HAP-1 (cell line): ENCODE measurements around the gene MRPL19.
A peak's percentile ranks its signal among the peaks of the same experiment; 100 is the strongest.
"Not testable (repeated sequence)": the region's sequence is repeated elsewhere in the genome, so short reads cannot be mapped to it uniquely, and the experiment has no call there.

ENCODE experiments used
- DNase-seq, 2 experiments: peaks; one replicate each; pipeline ENCODE4 v3.0.0-alpha.2; 2016 to 2020; ENCODE audit warnings: low spot score in 2 of 2
- H3K27me3 ChIP-seq: fragments of 250-450 bp; sonication (Bioruptor Pico); 2 replicates; pipeline ENCODE4 v1.5.1; 2020; ENCODE audit warnings: low read depth, mild to moderate bottlenecking, moderate library complexity
- H3K36me3 ChIP-seq: fragments of 250-450 bp; sonication (Bioruptor Pico); replicated peaks from 2 replicates; pipeline ENCODE4 v1.5.1; 2020; ENCODE audit warnings: mild to moderate bottlenecking
- H3K4me1 ChIP-seq: fragments of 250-450 bp; sonication (Bioruptor Pico); 2 replicates; pipeline ENCODE4 v1.5.1; 2020; ENCODE audit warnings: mild to moderate bottlenecking
- H3K4me3 ChIP-seq: fragments of 250-450 bp; sonication (Bioruptor Pico); 2 replicates; pipeline ENCODE4 v1.5.1; 2020; ENCODE audit warnings: mild to moderate bottlenecking, moderate library complexity
- H3K9me3 ChIP-seq: fragments of 250-450 bp; sonication (Bioruptor Pico); 2 replicates; pipeline ENCODE4 v1.5.1; 2020; ENCODE audit warnings: mild to moderate bottlenecking, moderate library complexity
- in situ Hi-C: fragments of 300-500 bp; cut with MboI; formaldehyde crosslinking; loops from 3 replicates; pipeline ENCODE4 v1.14.3; 2020; ENCODE audit warnings: low sequenced_read_pairs, inconsistent platforms, mixed read lengths

The MRPL19 gene

DNA sequence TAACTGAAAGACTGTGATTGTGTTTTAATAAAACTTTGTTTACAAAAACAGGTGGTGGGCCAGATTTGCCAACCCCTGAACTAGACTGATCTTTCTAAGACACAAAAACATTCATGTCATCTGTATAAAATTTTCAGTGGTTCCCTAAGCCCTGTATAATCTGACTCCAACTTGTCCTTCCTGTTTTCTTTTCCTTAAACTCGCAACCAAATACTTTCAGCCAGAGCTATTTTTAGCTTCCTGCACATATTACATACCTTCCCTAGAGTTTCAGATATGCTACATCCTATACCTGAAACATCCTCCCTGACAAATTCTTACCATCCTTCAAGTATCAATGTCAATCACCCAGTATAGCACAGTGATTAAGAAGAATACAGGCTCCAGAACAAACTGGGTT lies 59.3 kb downstream of the MRPL19 start:
- in situ Hi-C loops, result no loop called here
- H3K36me3 ChIP-seq, result peaks cover 50% of the 10 kb centered on the region
- H3K4me1 ChIP-seq, result peaks cover 9% of the 10 kb centered on the region
- H3K27me3 ChIP-seq, result no peaks in the 10 kb centered on the region
- no peaks in the 10 kb centered on the region for H3K9me3 ChIP-seq
- no peak for DNase-seq
- H3K4me3 ChIP-seq, result no peak overlapping the region

DNA sequence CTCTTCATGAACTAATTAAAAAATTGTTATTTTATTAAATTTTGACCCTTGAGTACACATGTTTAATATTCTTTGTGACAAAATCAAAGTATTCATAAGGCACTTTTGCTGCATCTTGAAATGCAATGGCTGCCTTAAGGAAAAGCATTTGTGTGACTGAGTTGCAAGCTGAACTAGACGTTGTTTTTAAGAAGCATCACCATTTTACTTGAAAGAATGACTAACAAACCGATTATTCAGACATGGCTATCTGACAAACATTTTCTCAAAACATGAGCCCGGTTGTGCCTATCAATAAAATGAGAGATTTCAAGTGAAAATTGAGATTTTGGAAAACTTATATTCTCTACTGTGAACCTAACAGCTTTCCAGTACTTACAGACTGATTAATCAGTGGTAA lies 61.3 kb downstream of the MRPL19 start:
- no peak for DNase-seq
- no peak overlapping the region for H3K4me3 ChIP-seq
- H3K36me3 ChIP-seq, result peaks cover 34% of the 10 kb centered on the region
- no peaks in the 10 kb centered on the region for H3K9me3 ChIP-seq
- peaks cover 15% of the 10 kb centered on the region for H3K4me1 ChIP-seq
- H3K27me3 ChIP-seq, result no peaks in the 10 kb centered on the region
- in situ Hi-C loops, result no loop called here

- Histone ChIP-seq H3K4me3 (peak overlapping the region; percentile 41), H3K36me3 (peaks cover 21% of the 10 kb centered on the region), H3K27me3 (no peaks in the 10 kb centered on the region), H3K4me1 (peaks cover 15% of the 10 kb centered on the region), H3K9me3 (no peaks in the 10 kb centered on the region)
- in situ Hi-C loops, result no loop called here
- DNase-seq, result no peak
Measured at GRCh38 chr2:75709297-75709696, 62.7 kb downstream of the MRPL19 start.

DNA sequence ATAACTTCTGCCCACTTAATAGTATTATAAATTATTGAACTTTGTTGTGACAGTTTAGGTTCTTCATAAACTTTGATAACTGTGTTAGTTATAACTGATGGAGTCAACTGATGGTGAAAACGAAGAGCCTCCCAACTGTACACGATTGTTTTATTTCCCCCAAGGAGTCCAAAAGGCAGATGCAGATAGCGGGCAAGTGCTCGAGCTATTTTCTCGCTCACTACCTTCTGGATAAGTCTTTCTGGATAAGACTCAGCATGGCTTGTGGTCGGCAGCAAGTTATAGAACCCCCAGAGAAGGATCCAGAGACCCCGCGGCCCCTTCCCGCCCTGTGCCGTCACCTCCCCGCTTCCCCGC lies 63.6 kb downstream of the MRPL19 start:
- H3K27me3 ChIP-seq, result no peaks in the 10 kb centered on the region
- peaks cover 15% of the 10 kb centered on the region for H3K4me1 ChIP-seq
- peak in 1 of 2 experiments; percentile 36 for DNase-seq
- peaks cover 12% of the 10 kb centered on the region for H3K36me3 ChIP-seq
- in situ Hi-C loops, result no loop called here
- no peaks in the 10 kb centered on the region for H3K9me3 ChIP-seq
- H3K4me3 ChIP-seq, result peak overlapping the region; percentile 41

- Histone ChIP-seq H3K27me3 (no peaks in the 10 kb centered on the region), H3K9me3 (no peaks in the 10 kb centered on the region), H3K4me1 (peaks cover 15% of the 10 kb centered on the region), H3K36me3 (peaks cover 10% of the 10 kb centered on the region), H3K4me3 (peak within 1 kb of the TSS; percentile 41)
- in situ Hi-C loops, result no loop called here
- DNase-seq, result peak; percentile 67 to 90
Measured at GRCh38 chr2:75710577-75711253, 64.1 kb downstream of the MRPL19 start, which contains the start of gene GCFC2. TSS of gene GCFC2 (minus strand) at chr2:75710915. CDS start at chr2:75710855, 60 bp downstream.

- Histone ChIP-seq H3K4me3 (peak overlapping the region; percentile 41; the same call in 1 of the 2 replicates), H3K4me1 (peaks cover 15% of the 10 kb centered on the region)
- H3K36me3 ChIP-seq, H3K27me3 ChIP-seq, DNase-seq, H3K9me3 ChIP-seq, in situ Hi-C loops: not testable (repeated sequence)
Measured at GRCh38 chr2:75711590-75711989, 65.0 kb downstream of the MRPL19 start.

GRCh38 chr2:75716406-75716805 lies 69.8 kb downstream of the MRPL19 start:
- Histone ChIP-seq H3K9me3 (no peaks in the 10 kb centered on the region), H3K36me3 (no peaks in the 10 kb centered on the region), H3K27me3 (no peaks in the 10 kb centered on the region), H3K4me1 (peaks cover under 1% of the 10 kb centered on the region; the same call in 1 of the 2 replicates), H3K4me3 (no peak overlapping the region)
- no peak for DNase-seq
- in situ Hi-C loops, result no loop called here

- DNase-seq, result no peak
- no peaks in the 10 kb centered on the region for H3K27me3 ChIP-seq
- H3K4me1 ChIP-seq, result no peaks in the 10 kb centered on the region
- in situ Hi-C loops, result no loop called here
- no peaks in the 10 kb centered on the region for H3K9me3 ChIP-seq
- no peak overlapping the region for H3K4me3 ChIP-seq
- H3K36me3 ChIP-seq, result no peaks in the 10 kb centered on the region
Measured at GRCh38 chr2:75719616-75720015, 73.0 kb downstream of the MRPL19 start.

- in situ Hi-C loops, result no loop called here
- no peak overlapping the region for H3K4me3 ChIP-seq
- H3K4me1 ChIP-seq, result no peaks in the 10 kb centered on the region
- no peaks in the 10 kb centered on the region for H3K36me3 ChIP-seq
- no peaks in the 10 kb centered on the region for H3K27me3 ChIP-seq
- no peaks in the 10 kb centered on the region for H3K9me3 ChIP-seq
- no peak for DNase-seq
Measured at GRCh38 chr2:75720525-75720924, 73.9 kb downstream of the MRPL19 start.

GRCh38 chr2:75722687-75723086 lies 76.1 kb downstream of the MRPL19 start:
- no peaks in the 10 kb centered on the region for H3K9me3 ChIP-seq
- H3K4me1 ChIP-seq, result no peaks in the 10 kb centered on the region
- H3K27me3 ChIP-seq, result no peaks in the 10 kb centered on the region
- DNase-seq, result no peak
- no peak overlapping the region for H3K4me3 ChIP-seq
- no peaks in the 10 kb centered on the region for H3K36me3 ChIP-seq
- in situ Hi-C loops, result no loop called here

GRCh38 chr2:75728614-75729419 lies 82.2 kb downstream of the MRPL19 start:
- H3K27me3 ChIP-seq, result no peaks in the 10 kb centered on the region

GRCh38 chr2:75729861-75730260 lies 83.3 kb downstream of the MRPL19 start:
- H3K36me3 ChIP-seq, result no peaks in the 10 kb centered on the region
- DNase-seq, result peak; percentile 23 to 70
- no peaks in the 10 kb centered on the region for H3K4me1 ChIP-seq
- in situ Hi-C loops, result loop anchor here (25.0 kb wide), 1 partner anchor 857 kb away; no protein-coding TSS in a partner anchor
- no peak overlapping the region for H3K4me3 ChIP-seq
- H3K9me3 ChIP-seq, result no peaks in the 10 kb centered on the region
- H3K27me3 ChIP-seq, result no peaks in the 10 kb centered on the region

More at GRCh38 chr2:75728614-75729419, 82.2 kb downstream of the MRPL19 start:
- no peaks in the 10 kb centered on the region for H3K9me3 ChIP-seq
- H3K4me1 ChIP-seq, result no peaks in the 10 kb centered on the region
- no peak for DNase-seq
- no peaks in the 10 kb centered on the region for H3K36me3 ChIP-seq
- in situ Hi-C loops, result loop anchor here (25.0 kb wide), 1 partner anchor 858 kb away; no protein-coding TSS in a partner anchor
- no peak overlapping the region for H3K4me3 ChIP-seq

DNA sequence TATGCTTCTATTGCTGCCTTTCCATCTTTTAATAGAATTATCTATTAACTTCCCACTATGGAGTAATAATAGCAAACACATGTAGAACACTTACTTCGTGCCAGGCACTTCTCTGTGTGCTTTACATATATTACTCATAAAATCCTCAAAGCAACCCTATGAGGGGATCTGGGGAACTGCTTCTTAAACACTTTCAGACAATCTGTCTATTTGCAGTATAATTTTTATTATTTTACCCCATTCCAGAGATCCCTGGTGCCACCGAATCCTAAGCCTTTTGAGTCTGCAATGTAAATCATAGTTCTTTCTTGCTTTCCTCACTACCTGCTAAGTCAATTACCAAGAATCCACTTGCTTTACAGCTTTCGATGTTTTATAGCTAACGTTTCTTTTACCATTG lies 89.7 kb downstream of the MRPL19 start:
- Histone ChIP-seq H3K4me1 (no peaks in the 10 kb centered on the region), H3K27me3 (no peaks in the 10 kb centered on the region), H3K9me3 (no peaks in the 10 kb centered on the region), H3K36me3 (no peaks in the 10 kb centered on the region), H3K4me3 (no peak overlapping the region)
- no peak for DNase-seq
- in situ Hi-C loops, result loop anchor here (25.0 kb wide), 1 partner anchor 851 kb away; no protein-coding TSS in a partner anchor

- no peak for DNase-seq
- Histone ChIP-seq H3K4me3 (no peak overlapping the region), H3K36me3 (no peaks in the 10 kb centered on the region), H3K9me3 (no peaks in the 10 kb centered on the region; the same call in 1 of the 2 replicates), H3K4me1 (no peaks in the 10 kb centered on the region), H3K27me3 (no peaks in the 10 kb centered on the region)
- in situ Hi-C loops, result loop anchor here (25.0 kb wide), 1 partner anchor 849 kb away; no protein-coding TSS in a partner anchor
Measured at GRCh38 chr2:75737961-75738360, 91.4 kb downstream of the MRPL19 start.
